A549 treated with AZD9567 at 1 μM for 4 hours (cell line): ENCODE results near the gene TSR3. TPM values are rescaled to one million over a fixed set of nuclear protein-coding genes. Genes with fewer than 3 reads are reported as not detected.

ENCODE experiments used
- total RNA-seq: library from RNA; stranded (reverse); fragments of 200-300 nt; extraction: Qiagen RNA extraction; gene quantifications from 5 replicates; pipeline ENCODE4 v1.2.3, GENCODE V29; 2022; ENCODE audit not compliant: insufficient read depth

The TSR3 gene
- 59.3 to 92.9 TPM (median 87.3 TPM) in 5 replicates for total RNA-seq

GRCh38 chr16:1351582-1352362, at the start of gene TSR3, which contains the start of gene GNPTG:
TSS of gene TSR3 (minus strand) at chr16:1351878. CDS start at chr16:1351804, 74 bp downstream.
TSS of gene GNPTG (plus strand) at chr16:1351931. CDS start at chr16:1351966, 35 bp downstream.

GRCh38 chr16:1333149-1333812, 18.4 kb downstream of the TSR3 start, which contains the start of gene BAIAP3:
TSS of gene BAIAP3 (plus strand) at chr16:1333645. CDS start at chr16:1338550, 4,905 bp downstream.

DNA sequence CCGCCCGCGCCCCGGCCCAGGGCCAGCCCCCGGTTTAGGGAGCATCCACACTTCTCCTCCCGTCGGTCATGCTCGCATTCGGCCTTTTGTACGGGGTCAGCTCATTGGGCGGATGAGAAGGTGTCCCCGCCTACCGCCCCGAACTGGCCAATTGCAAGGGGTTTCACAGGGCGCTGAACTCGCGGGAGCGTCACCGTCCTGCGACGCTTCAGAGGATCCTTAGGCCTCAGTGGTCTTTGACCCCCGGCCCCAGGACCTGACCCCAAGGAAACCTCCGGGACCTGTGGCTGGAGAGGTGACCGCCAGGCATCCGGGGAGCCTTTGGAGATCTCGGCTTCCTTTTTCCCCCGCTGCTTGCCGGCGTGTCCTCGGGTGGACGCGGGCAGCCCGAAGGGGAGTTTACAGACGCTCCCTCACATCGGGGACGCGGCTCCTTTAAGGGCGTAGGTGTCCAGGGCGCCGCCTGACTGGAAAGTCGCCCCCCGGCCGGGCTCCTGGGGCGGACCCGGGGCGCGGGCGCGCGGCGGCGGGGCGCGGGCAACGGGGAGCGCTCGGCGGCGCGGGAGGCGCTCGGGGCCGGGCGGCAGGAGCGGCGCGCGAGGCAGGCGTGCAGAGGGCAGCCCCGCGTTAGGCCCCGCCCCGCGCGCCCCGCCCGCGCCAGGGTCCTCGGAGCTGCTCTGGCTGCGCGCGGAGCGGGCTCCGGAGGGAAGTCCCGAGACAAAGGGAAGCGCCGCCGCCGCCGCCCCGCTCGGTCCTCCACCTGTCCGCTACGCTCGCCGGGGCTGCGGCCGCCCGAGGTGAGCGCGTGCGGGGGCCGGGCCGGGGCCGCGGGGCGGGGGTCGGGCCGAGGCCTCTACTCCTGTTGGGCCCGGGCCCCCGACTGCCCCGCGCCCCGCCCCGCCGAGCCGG, 42.4 kb downstream of the TSR3 start, which contains the start of gene UBE2I:
TSS of gene UBE2I (plus strand) at position 660 of the 909 bp plus-strand sequence. CDS start 4,395 bp downstream, outside the sequence.

Other genes starting within 250 kb of the TSR3 start
- gene CACNA1H, start 198.8 kb downstream of the TSR3 start, total RNA-seq, result 10.7 to 14.8 TPM (median 14.3 TPM) in 5 replicates
- gene TPSG1, start 126.6 kb downstream of the TSR3 start, total RNA-seq, result 0.09 TPM in 1 of 5 replicates, not detected in the others
- gene TPSB2, start 121.7 kb downstream of the TSR3 start, total RNA-seq, result 0.06 to 0.07 TPM in 2 of 5 replicates, not detected in the others
- 0.07 to 0.13 TPM in 2 of 5 replicates, not detected in the others for gene TPSAB1, start 111.2 kb downstream of the TSR3 start, total RNA-seq
- gene TPSD1, start 95.8 kb downstream of the TSR3 start, total RNA-seq, result not detected in 5 replicates
- 159 to 274 TPM (median 175 TPM) in 5 replicates for gene UBE2I, start 42.2 kb downstream of the TSR3 start, total RNA-seq
- 0.98 to 2.9 TPM (median 1.5 TPM) in 5 replicates for gene BAIAP3, start 18.2 kb downstream of the TSR3 start, total RNA-seq
- gene GNPTG, start 53 bp upstream of the TSR3 start, total RNA-seq, result 35.0 to 37.5 TPM (median 36.2 TPM) in 5 replicates
- gene UNKL, start 62.8 kb upstream of the TSR3 start, total RNA-seq, result 21.2 to 32.6 TPM (median 27.6 TPM) in 5 replicates
- 33.8 to 41.3 TPM (median 40.0 TPM) in 5 replicates for gene UQCC4, start 68.9 kb upstream of the TSR3 start, total RNA-seq
- not detected in 5 replicates for gene PERCC1, start 79.2 kb upstream of the TSR3 start, total RNA-seq
- gene CCDC154, start 92.7 kb upstream of the TSR3 start, total RNA-seq, result 0.34 to 0.41 TPM (median 0.38 TPM) in 4 of 5 replicates, not detected in the other
- gene CLCN7, start 123.2 kb upstream of the TSR3 start, total RNA-seq, result 29.4 to 77.2 TPM (median 76.2 TPM) in 5 replicates
- not detected in 5 replicates for gene PTX4, start 137.1 kb upstream of the TSR3 start, total RNA-seq
- gene TELO2, start 141.5 kb upstream of the TSR3 start, total RNA-seq, result 30.9 to 51.8 TPM (median 48.4 TPM) in 5 replicates
- 0.05 to 0.07 TPM (median 0.06 TPM) in 4 of 5 replicates, not detected in the other for gene TMEM204, start 181.8 kb upstream of the TSR3 start, total RNA-seq